GM21619 (cell line): Measurements from ENCODE around the gene SCN7A.
"Not testable (repeated sequence)": the region's sequence is repeated elsewhere in the genome, so short reads cannot be mapped to it uniquely, and the experiment has no call there.

Experiments used
- ATAC-seq: cut with Tn5 transposase; IDR thresholded peaks from one replicate; pipeline ENCODE4 v1.9.1; 2021; ENCODE audit not compliant: unreplicated experiment

SCN7A gene

GRCh38 chr2:166494140-166494624, at the start of gene SCN7A:
TSS of gene SCN7A (minus strand) at chr2:166494249. CDS start at chr2:166477696, 16,553 bp downstream.
- ATAC-seq, result no peak

GRCh38 chr2:166539340-166540162, 45.5 kb upstream of the SCN7A start:
- peak; percentile 93 for ATAC-seq

- no peak for ATAC-seq
These were observed 42.1 kb upstream of the SCN7A start for GRCh38 chr2:166536111-166536510.

- ATAC-seq, result no peak
These were observed 27.1 kb upstream of the SCN7A start for GRCh38 chr2:166521155-166521554.

- ATAC-seq, result no peak
These were observed 26.6 kb upstream of the SCN7A start for GRCh38 chr2:166520604-166521003.

GRCh38 chr2:166519391-166519962, 25.4 kb upstream of the SCN7A start:
- ATAC-seq, result no peak

- ATAC-seq, result no peak
These were observed 24.8 kb upstream of the SCN7A start for GRCh38 chr2:166518634-166519390.

- ATAC-seq, result no peak
These were observed 23.5 kb upstream of the SCN7A start for GRCh38 chr2:166517533-166518061.

- no peak for ATAC-seq
These were observed 22.8 kb upstream of the SCN7A start for GRCh38 chr2:166516712-166517303.

GRCh38 chr2:166513952-166514351, 19.9 kb upstream of the SCN7A start:
- ATAC-seq, result no peak

GRCh38 chr2:166499281-166499680, 5.2 kb upstream of the SCN7A start:
- no peak for ATAC-seq

- no peak for ATAC-seq
These were observed 2.6 kb downstream of the SCN7A start for GRCh38 chr2:166491461-166491860.

- ATAC-seq, result no peak
These were observed 6.9 kb downstream of the SCN7A start for GRCh38 chr2:166487171-166487570.

GRCh38 chr2:166485558-166486178, 8.4 kb downstream of the SCN7A start:
- no peak for ATAC-seq

GRCh38 chr2:166472332-166472731, 21.7 kb downstream of the SCN7A start:
- ATAC-seq, result no peak

- ATAC-seq, result no peak
These were observed 25.7 kb downstream of the SCN7A start for GRCh38 chr2:166468124-166469024.

- no peak for ATAC-seq
These were observed 29.9 kb downstream of the SCN7A start for GRCh38 chr2:166464187-166464586.

GRCh38 chr2:166463640-166464039, 30.4 kb downstream of the SCN7A start:
- ATAC-seq, result no peak

GRCh38 chr2:166458674-166459073, 35.4 kb downstream of the SCN7A start:
- no peak for ATAC-seq

- not testable (repeated sequence) for ATAC-seq
These were observed 38.2 kb downstream of the SCN7A start for GRCh38 chr2:166455823-166456222.
